Mammary epithelial cell (primary cell): ENCODE results near the gene TGOLN2.

Source experiments
- EZH2 ChIP-seq: IDR thresholded peaks from 2 replicates; pipeline ENCODE4 v1.6.1; 2012; ENCODE audit warnings: low read length, inconsistent platforms, borderline replicate concordance
- TF ChIP-seq, protein P1 (sequence below), 2 donors: IDR thresholded peaks in 1 of 2; conservative IDR thresholded peaks in 1 of 2; 2 replicates each; pipeline ENCODE4 v1.5.1; 2011 to 2012; ENCODE audit warnings: inconsistent platforms in 2 of 2, low read length in 2 of 2, mild to moderate bottlenecking in 2 of 2, control low read depth in 1 of 2, low read depth in 1 of 2; ENCODE audit not compliant: insufficient read depth in 1 of 2; ENCODE audit errors: extremely low read depth in 1 of 2

DNA sequence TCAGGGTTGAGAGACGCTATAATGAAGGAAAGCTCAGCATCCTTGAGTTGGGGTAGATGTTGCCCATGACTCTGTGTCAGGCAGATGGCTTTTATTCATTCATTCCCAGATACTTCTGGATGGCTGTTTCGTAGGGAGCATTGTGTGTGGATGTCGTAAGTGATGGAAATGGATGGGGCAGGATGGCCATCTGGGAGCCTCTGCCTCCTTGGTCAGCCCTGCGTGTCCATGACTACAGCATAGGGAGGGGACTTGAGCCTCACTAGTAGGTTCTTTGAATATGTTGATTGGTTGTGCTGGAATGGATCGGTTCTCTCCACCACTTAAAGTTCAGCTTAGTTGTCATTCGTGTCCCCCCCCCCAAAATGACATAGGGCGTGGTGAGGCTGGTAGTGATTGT lies 44.9 kb downstream of the TGOLN2 start:
- TF ChIP-seq, protein P1, sequence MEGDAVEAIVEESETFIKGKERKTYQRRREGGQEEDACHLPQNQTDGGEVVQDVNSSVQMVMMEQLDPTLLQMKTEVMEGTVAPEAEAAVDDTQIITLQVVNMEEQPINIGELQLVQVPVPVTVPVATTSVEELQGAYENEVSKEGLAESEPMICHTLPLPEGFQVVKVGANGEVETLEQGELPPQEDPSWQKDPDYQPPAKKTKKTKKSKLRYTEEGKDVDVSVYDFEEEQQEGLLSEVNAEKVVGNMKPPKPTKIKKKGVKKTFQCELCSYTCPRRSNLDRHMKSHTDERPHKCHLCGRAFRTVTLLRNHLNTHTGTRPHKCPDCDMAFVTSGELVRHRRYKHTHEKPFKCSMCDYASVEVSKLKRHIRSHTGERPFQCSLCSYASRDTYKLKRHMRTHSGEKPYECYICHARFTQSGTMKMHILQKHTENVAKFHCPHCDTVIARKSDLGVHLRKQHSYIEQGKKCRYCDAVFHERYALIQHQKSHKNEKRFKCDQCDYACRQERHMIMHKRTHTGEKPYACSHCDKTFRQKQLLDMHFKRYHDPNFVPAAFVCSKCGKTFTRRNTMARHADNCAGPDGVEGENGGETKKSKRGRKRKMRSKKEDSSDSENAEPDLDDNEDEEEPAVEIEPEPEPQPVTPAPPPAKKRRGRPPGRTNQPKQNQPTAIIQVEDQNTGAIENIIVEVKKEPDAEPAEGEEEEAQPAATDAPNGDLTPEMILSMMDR (conservative IDR thresholded peaks at IDR 0.05 in 1 of 2, IDR thresholded peaks at IDR 0.05 in 1 of 2; ENCODE audit: extremely low read depth in 1 of 2, insufficient read depth in 1 of 2, low read depth in 1 of 2, low read length in 2 of 2): no peak
- no peak for TF ChIP-seq EZH2
